GM19239 (cell line): ENCODE results near the gene NR2F2.

Experiments
- DNase-seq: peaks from one replicate; pipeline ENCODE4 v3.0.0; 2011; ENCODE audit warnings: low spot score; ENCODE audit not compliant: insufficient read length
- FAIRE-seq: peaks from 2 replicates; lab custom pipeline; 2011; peaks lifted over from hg19 to GRCh38; lab: Jason Lieb, UNC

The NR2F2 gene

GRCh38 chr15:96330064-96330449 lies 443 bp upstream of the NR2F2 start:
- DNase-seq, result no peak

GRCh38 chr15:96331144-96331944 lies 844 bp downstream of the NR2F2 start:
- DNase-seq, result no peak

More at GRCh38 chr15:96330064-96330449, 443 bp upstream of the NR2F2 start:
- no peak for FAIRE-seq

GRCh38 chr15:96331945-96332636 lies 1.6 kb downstream of the NR2F2 start:
- DNase-seq, result no peak
- no peak for FAIRE-seq

More at GRCh38 chr15:96331144-96331944, 844 bp downstream of the NR2F2 start:
- no peak for FAIRE-seq

GRCh38 chr15:96332637-96333121 lies 2.2 kb downstream of the NR2F2 start:
- no peak for FAIRE-seq
- no peak for DNase-seq

- FAIRE-seq (no peak), DNase-seq (no peak)
Observed at GRCh38 chr15:96333131-96334016, 2.9 kb downstream of the NR2F2 start.

- FAIRE-seq (no peak), DNase-seq (no peak)
Observed at GRCh38 chr15:96334017-96334704, 3.7 kb downstream of the NR2F2 start.

GRCh38 chr15:96334705-96335410 lies 4.4 kb downstream of the NR2F2 start:
- no peak for FAIRE-seq

GRCh38 chr15:96335411-96336024 lies 5.0 kb downstream of the NR2F2 start:
- FAIRE-seq, result no peak
- no peak for DNase-seq

More at GRCh38 chr15:96334705-96335410, 4.4 kb downstream of the NR2F2 start:
- DNase-seq, result no peak

- DNase-seq, result no peak
- FAIRE-seq, result no peak
Observed at GRCh38 chr15:96336108-96336595, 5.7 kb downstream of the NR2F2 start.

GRCh38 chr15:96336596-96337364 lies 6.3 kb downstream of the NR2F2 start:
- DNase-seq (no peak), FAIRE-seq (no peak)

GRCh38 chr15:96337365-96338023 lies 7.0 kb downstream of the NR2F2 start:
- no peak for FAIRE-seq
- no peak for DNase-seq

- FAIRE-seq (no peak), DNase-seq (no peak)
Observed at GRCh38 chr15:96338074-96338765, 7.7 kb downstream of the NR2F2 start.

- DNase-seq (no peak), FAIRE-seq (no peak)
Observed at GRCh38 chr15:96338766-96339618, 8.5 kb downstream of the NR2F2 start.

GRCh38 chr15:96339619-96340347 lies 9.3 kb downstream of the NR2F2 start:
- DNase-seq (no peak), FAIRE-seq (no peak)

GRCh38 chr15:96340348-96340597 lies 9.8 kb downstream of the NR2F2 start:
- DNase-seq, result no peak
- FAIRE-seq, result no peak
